Suppressor macrophage treated with lipopolysaccharide for 4 hours (primary cell): ENCODE measurements around the gene EPB41L2.

Experiments used
- DNase-seq: peaks from one replicate; pipeline ENCODE4 v3.0.0-alpha.2; 2020

EPB41L2 gene

GRCh38 chr6:130858498-130859160 lies 204.4 kb downstream of the EPB41L2 start:
- no peak for DNase-seq

GRCh38 chr6:130858054-130858453 lies 205.0 kb downstream of the EPB41L2 start:
- DNase-seq = no peak

- no peak for DNase-seq
Observed at GRCh38 chr6:130853555-130854183, 209.4 kb downstream of the EPB41L2 start.

GRCh38 chr6:130852844-130853554 lies 210.0 kb downstream of the EPB41L2 start:
- DNase-seq = no peak

- DNase-seq = no peak
Observed at GRCh38 chr6:130851026-130851425, 212.0 kb downstream of the EPB41L2 start.

- DNase-seq = no peak
Observed at GRCh38 chr6:130849594-130849993, 213.5 kb downstream of the EPB41L2 start.

- no peak for DNase-seq
Observed at GRCh38 chr6:130848945-130849344, 214.1 kb downstream of the EPB41L2 start.

- no peak for DNase-seq
Observed at GRCh38 chr6:130847001-130847910, 215.8 kb downstream of the EPB41L2 start.

- no peak for DNase-seq
Observed at GRCh38 chr6:130846501-130846900, 216.5 kb downstream of the EPB41L2 start.

GRCh38 chr6:130843575-130844320 lies 219.3 kb downstream of the EPB41L2 start:
- peak; percentile 23 for DNase-seq

GRCh38 chr6:130841128-130841728 lies 221.8 kb downstream of the EPB41L2 start:
- no peak for DNase-seq

- DNase-seq = no peak
Observed at GRCh38 chr6:130840050-130840449, 223.0 kb downstream of the EPB41L2 start.

- no peak for DNase-seq
Observed at GRCh38 chr6:130839379-130839778, 223.7 kb downstream of the EPB41L2 start.

- DNase-seq = no peak
Observed at GRCh38 chr6:130838951-130839350, 224.1 kb downstream of the EPB41L2 start.

GRCh38 chr6:130838250-130838860 lies 224.7 kb downstream of the EPB41L2 start:
- DNase-seq = no peak

- no peak for DNase-seq
Observed at GRCh38 chr6:130837067-130837466, 226.0 kb downstream of the EPB41L2 start.

- DNase-seq = peak; percentile 3
Observed at GRCh38 chr6:130836055-130836640, 226.9 kb downstream of the EPB41L2 start.

- no peak for DNase-seq
Observed at GRCh38 chr6:130834482-130835251, 228.4 kb downstream of the EPB41L2 start.

- DNase-seq = no peak
Observed at GRCh38 chr6:130833569-130833968, 229.5 kb downstream of the EPB41L2 start.

- no peak for DNase-seq
Observed at GRCh38 chr6:130831607-130832006, 231.4 kb downstream of the EPB41L2 start.
